K562 (cell line): ENCODE results near the gene NCKAP1. TPM values are rescaled to one million over a fixed set of nuclear protein-coding genes. Genes with fewer than 3 reads are reported as not detected.

Experiments
- ATAC-seq: fragments of 200-7000 bp; cut with Tn5 transposase; 3 replicates; pipeline ENCODE4 v1.9.1; 2020; ENCODE audit warnings: moderate library complexity
- BruUV-seq: library from RNA; stranded (reverse); fragments of 400-500 nt; replicated peaks from 2 replicates; lab custom pipeline; 2021; lab: Mats Ljungman, UMichigan
- CTCF ChIA-PET: fragments of 300-600 bp; formaldehyde crosslinking; extraction: SDS; loops from one replicate; lab custom pipeline; 2021; ENCODE audit warnings: low intra/inter-chr PET ratio; lab: Yijun Ruan, JAX
- POLR2A ChIA-PET: fragments of 300-600, 350-650 bp; sonication (Branson Sonifier 250); formaldehyde crosslinking; extraction: SDS; loops from one replicate; lab custom pipeline; 2021; ENCODE audit warnings: antibody characterized with exemption, inconsistent platforms; lab: Yijun Ruan, JAX
- DNase-seq, 4 experiments: peaks; one replicate each; pipeline versions ENCODE4 v3.0.0 to v3.0.0-alpha.2; 2011 to 2018; ENCODE audit warnings: low spot score in 3 of 4, mixed read lengths in 3 of 4; ENCODE audit errors: extremely low read depth in 1 of 4
- FAIRE-seq: peaks from 2 replicates; lab custom pipeline; 2011; peaks lifted over from hg19 to GRCh38; lab: Jason Lieb, UNC
- H2AFZ ChIP-seq: 2 replicates; pipeline ENCODE4 v1.6.0; 2011; ENCODE audit warnings: low read depth, low read length, control low read depth, inconsistent platforms
- H3K27ac ChIP-seq: fragments of 200-600 bp; 3 replicates; pipeline ENCODE4 v1.8.0; 2011; ENCODE audit warnings: low read depth, mild to moderate bottlenecking, control low read depth, inconsistent platforms, low read length, moderate library complexity, mixed read lengths; ENCODE audit errors: extremely low read depth
- H3K27me3 ChIP-seq, 2 experiments: fragments of 300-600 bp in 1 of 2; 2 replicates in 1 of 2; 3 replicates in 1 of 2; pipeline versions ENCODE4 v1.6.0 to v1.8.0; 2011; ENCODE audit warnings: inconsistent platforms in 2 of 2, low read length in 2 of 2, mild to moderate bottlenecking in 1 of 2, mixed read lengths in 1 of 2, moderate library complexity in 1 of 2; ENCODE audit not compliant: control insufficient read depth in 2 of 2, insufficient read depth in 2 of 2
- H3K36me3 ChIP-seq: fragments of 300-600 bp; 3 replicates; pipeline ENCODE4 v1.8.0; 2011; ENCODE audit warnings: mild to moderate bottlenecking, low read length, inconsistent platforms; ENCODE audit not compliant: control insufficient read depth, insufficient read depth
- H3K4me1 ChIP-seq, 2 experiments: fragments of 200-600 bp in 1 of 2; replicated peaks in 1 of 2; 2 replicates in 1 of 2; 3 replicates in 1 of 2; pipeline versions ENCODE4 v1.5.1 to v1.8.0; 2011; ENCODE audit warnings: inconsistent platforms in 2 of 2, low read length in 2 of 2, mild to moderate bottlenecking in 1 of 2, mixed read lengths in 1 of 2, moderate library complexity in 1 of 2; ENCODE audit not compliant: control insufficient read depth in 2 of 2, insufficient read depth in 2 of 2
- H3K4me2 ChIP-seq: 2 replicates; pipeline ENCODE4 v1.6.1; 2011; ENCODE audit warnings: low read length, control low read depth, inconsistent platforms, mixed read lengths; ENCODE audit not compliant: insufficient read depth
- H3K4me3 ChIP-seq: fragments of 200-600 bp; sonication (generic), shearing (Covaris generic); 2 replicates; pipeline ENCODE4 v1.5.1; 2016; ENCODE audit warnings: control low read depth, inconsistent platforms
- H3K79me2 ChIP-seq: fragments of 200-600 bp; 3 replicates; pipeline ENCODE4 v1.8.0; 2011; ENCODE audit warnings: low read length, inconsistent platforms; ENCODE audit not compliant: control insufficient read depth, insufficient read depth
- H3K9ac ChIP-seq, 2 experiments: 2 replicates each; pipeline versions ENCODE4 v1.6.0 to v1.6.1; 2011; ENCODE audit warnings: low read depth in 2 of 2, low read length in 2 of 2, control low read depth in 1 of 2, inconsistent platforms in 1 of 2, mild to moderate bottlenecking in 1 of 2, mixed read lengths in 1 of 2; ENCODE audit not compliant: insufficient read depth in 1 of 2
- H3K9me1 ChIP-seq: one replicate; pipeline ENCODE4 v1.6.0; 2011; ENCODE audit warnings: inconsistent platforms, mild to moderate bottlenecking, low read length, moderate library complexity; ENCODE audit not compliant: control insufficient read depth, insufficient read depth
- H3K9me3 ChIP-seq: replicated peaks from 2 replicates; pipeline ENCODE4 v1.5.1; 2011; ENCODE audit warnings: low read depth, low read length, inconsistent platforms; ENCODE audit not compliant: control insufficient read depth, insufficient read depth
- H4K20me1 ChIP-seq: replicated peaks from 2 replicates; pipeline ENCODE4 v1.6.1; 2011; ENCODE audit warnings: low read length, inconsistent platforms, mixed read lengths; ENCODE audit not compliant: control insufficient read depth, insufficient read depth
- HNRNPL ChIP-seq: fragments of 200-400 bp; formaldehyde crosslinking; IDR thresholded peaks from 2 replicates; pipeline ENCODE4 v1.6.1; 2017; ENCODE audit warnings: low read depth, mild to moderate bottlenecking, low read length
- NUFIP1 ChIP-seq: fragments of 450-650 bp; IDR thresholded peaks from 2 replicates; pipeline ENCODE4 v1.6.1; 2018; ENCODE audit not compliant: partially characterized antibody
- POLR2H ChIP-seq: IDR thresholded peaks from 2 replicates; pipeline ENCODE4 v1.6.1; 2016; ENCODE audit warnings: missing genetic modification characterization, low read depth, mild to moderate bottlenecking, control low read depth, missing compliant biosample characterization, moderate library complexity
- RFX7 ChIP-seq: fragments of 250-450 bp; sonication (Bioruptor Pico); IDR thresholded peaks from 2 replicates; pipeline ENCODE4 v1.5.1; 2021; ENCODE audit warnings: mild to moderate bottlenecking
- SMAD4 ChIP-seq: fragments of 250-450 bp; sonication (Bioruptor Pico); conservative IDR thresholded peaks from 2 replicates; pipeline ENCODE4 v1.8.0; 2021; ENCODE audit warnings: inconsistent platforms, mild to moderate bottlenecking, moderate library complexity
- VEZF1 ChIP-seq: fragments of 200-800 bp; sonication (Bioruptor generic); IDR thresholded peaks from 2 replicates; pipeline ENCODE4 v1.6.1; 2017; ENCODE audit warnings: missing genetic modification characterization, missing compliant biosample characterization
- WGBS: fragments of 100-300 bp; shearing (Covaris generic); methylation state at CpG from one replicate; pipeline ENCODE4 v1.1.6; 2016; ENCODE audit warnings: low coverage, mixed read lengths; ENCODE audit not compliant: insufficient coverage; ENCODE audit errors: missing lambda C conversion rate; 5-methylcytosine and 5-hydroxymethylcytosine counted together
- in situ Hi-C: fragments of 300-500 bp; cut with MboI; formaldehyde crosslinking; loops from 4 replicates; pipeline ENCODE4 v1.15.0; 2018; ENCODE audit warnings: inconsistent platforms, mixed read lengths
- intact Hi-C: fragments of 100-400 bp; cut with micrococcal nuclease; formaldehyde crosslinking; loops from 2 replicates; pipeline ENCODE4 v1.14.2; 2022
- polyA plus RNA-seq, 8 experiments: library from polyadenylated mRNA; depleted of rRNA in 4 of 8; stranded (reverse) in 5 of 8; unstranded in 3 of 8; fragments of >200 nt; fragmentation: Nextera tagmentation in 2 of 8; fragmentation: Illumina TruSeq in 1 of 8; extraction: Ambion mirVana in 2 of 8; extraction: Trizol in 1 of 8; gene quantifications; 2 replicates each; pipeline versions ENCODE4 v1.2.1 to v1.2.3, GENCODE V29; 2011 to 2014; ENCODE audit warnings: inconsistent platforms in 1 of 8, missing spikeins in 1 of 8
- total RNA-seq, 7 experiments: library from RNA; depleted of rRNA in 6 of 7; stranded (reverse); fragments of >200 nt in 6 of 7; fragmentation: Illumina TruSeq in 2 of 7; extraction: Trizol in 2 of 7; gene quantifications; 2 replicates each; pipeline versions ENCODE4 v1.2.1 to v1.2.3, GENCODE V29; 2011 to 2021; ENCODE audit warnings: low replicate concordance in 1 of 7

Gene NCKAP1
- total and polyA plus RNA-seq, 9 of the 15 experiments (the other 6 are each of a cell fraction or from before 2014, with no cell fraction given) = 34.0 to 153 (median 88.7) TPM

- no peak for FAIRE-seq
- Histone ChIP-seq H3K79me2 (peaks cover 92% of the 10 kb centered on the region), H3K27me3 (no peaks in the 10 kb centered on the region), H3K9ac (peak overlapping the region in 1 of 2 experiments; percentile 82; a peak in 1 of 4 replicates), H2AFZ (no peak overlapping the region), H3K4me3 (no peak overlapping the region), H3K27ac (peak overlapping the region; percentile 5; the same call in 1 of the 3 replicates), H3K4me1 (peaks cover 19 to 31% of the 10 kb centered on the region in 2 experiments), H4K20me1 (no peaks in the 10 kb centered on the region; the same call in 1 of the 2 replicates), H3K9me3 (no peaks in the 10 kb centered on the region), H3K9me1 (no peaks in the 10 kb centered on the region), H3K36me3 (peaks cover 3% of the 10 kb centered on the region; the same call in 1 of the 3 replicates), H3K4me2 (no peak overlapping the region)
- intact Hi-C loops (no loop called here), in situ Hi-C loops (no loop called here)
- ChIA-PET CTCF (no interaction called here), POLR2A (interaction anchor here (1.3 kb wide), 1 partner anchor 12 kb away, joined by 5 read pairs; no protein-coding TSS in a partner anchor)
- TF ChIP-seq VEZF1 (0 out of 2 replicates have a peak, but pooled peaks have one; percentile 10), HNRNPL (no peak), SMAD4 (CRISPR knock-in tag) (no peak), NUFIP1 (no peak), RFX7 (CRISPR knock-in tag) (no peak), POLR2H (tag) (0 out of 2 replicates have a peak, but pooled peaks have one; percentile 10)
- WGBS = 47% methylated on average over 1 of the region's 1 CpG
- ATAC-seq = no peak
- BruUV-seq = no TSS peak
- no peak for DNase-seq
Observed at GRCh38 chr2:183033951-183034350, 4.3 kb downstream of the NCKAP1 start.
